ENCODE results near the gene LAMB4. TPM values are rescaled to one million over a fixed set of nuclear protein-coding genes. Genes with fewer than 3 reads are reported as not detected.

The LAMB4 gene
- polyA plus RNA-seq, 3 donors: 2.0 to 7.3 (median 2.2) TPM

DNA sequence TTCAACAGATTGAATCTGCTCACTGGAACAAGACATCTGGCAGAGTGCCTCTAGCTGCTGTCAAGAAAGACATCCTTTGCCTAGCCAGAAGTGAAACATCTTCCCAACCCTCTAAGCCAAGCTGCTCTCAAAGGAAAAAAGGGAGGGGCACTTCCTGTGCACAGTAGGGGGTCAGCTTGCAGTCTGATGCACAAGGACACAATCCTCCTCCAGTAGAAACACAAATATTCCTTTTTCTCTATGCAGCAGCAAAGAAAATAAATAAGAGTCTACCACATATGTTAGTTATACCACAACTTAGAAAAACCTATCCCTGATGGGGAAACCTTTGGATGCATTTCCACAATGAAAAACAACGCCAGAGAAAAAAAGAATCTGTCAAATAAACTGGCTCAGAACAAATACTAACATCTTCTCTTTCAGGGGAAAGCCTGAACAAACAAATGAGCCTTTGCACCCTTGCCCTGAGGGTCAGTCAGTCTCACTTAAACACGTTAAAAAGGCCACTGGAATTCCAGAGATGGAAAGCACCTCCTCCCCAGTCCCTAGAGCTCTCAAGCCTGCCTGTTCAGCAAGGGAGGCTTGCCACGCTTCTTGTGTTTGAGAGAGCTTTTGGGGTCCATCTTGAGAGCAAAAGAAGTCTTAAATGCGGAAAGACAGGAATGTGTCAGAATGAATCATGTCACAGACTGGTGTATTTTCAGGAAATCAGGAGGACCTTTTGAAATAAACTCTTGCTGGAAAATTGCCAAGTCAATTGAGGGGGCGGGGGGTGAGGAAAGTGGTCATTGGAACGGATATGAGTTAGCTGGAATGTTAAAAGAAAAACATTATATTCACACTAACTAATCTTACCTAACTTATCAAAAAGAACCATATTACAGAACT lies 134.7 kb downstream of the LAMB4 start:
- peak; percentile 65 for DNase-seq

DNA sequence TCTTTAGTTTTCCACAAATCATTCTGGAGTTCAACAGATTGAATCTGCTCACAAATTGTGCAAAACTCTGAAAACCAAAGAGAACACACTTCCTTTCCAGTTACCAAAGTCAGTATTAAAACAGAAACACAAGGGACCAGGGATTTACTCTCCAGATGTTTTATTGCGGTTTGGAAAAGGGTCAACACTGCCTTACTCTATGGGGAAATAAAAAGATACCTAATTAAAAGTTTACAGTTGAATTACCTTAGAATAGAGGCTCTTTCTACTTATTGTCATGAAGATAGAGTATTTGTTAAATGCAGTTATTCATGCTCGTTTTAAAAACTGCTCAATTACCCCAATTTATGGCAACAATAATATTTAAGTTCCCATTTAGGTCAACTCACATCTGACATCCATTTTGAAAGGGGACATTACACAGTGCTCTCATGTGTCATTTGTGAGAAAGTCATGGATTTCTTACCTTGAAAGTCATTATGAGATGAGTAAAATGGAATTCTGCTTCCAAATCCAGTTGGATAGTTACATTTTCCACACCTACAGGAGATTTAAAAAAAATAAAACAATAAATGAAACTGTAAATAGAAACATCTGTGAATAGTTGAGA lies 135.6 kb downstream of the LAMB4 start:
- no peak for DNase-seq

DNA sequence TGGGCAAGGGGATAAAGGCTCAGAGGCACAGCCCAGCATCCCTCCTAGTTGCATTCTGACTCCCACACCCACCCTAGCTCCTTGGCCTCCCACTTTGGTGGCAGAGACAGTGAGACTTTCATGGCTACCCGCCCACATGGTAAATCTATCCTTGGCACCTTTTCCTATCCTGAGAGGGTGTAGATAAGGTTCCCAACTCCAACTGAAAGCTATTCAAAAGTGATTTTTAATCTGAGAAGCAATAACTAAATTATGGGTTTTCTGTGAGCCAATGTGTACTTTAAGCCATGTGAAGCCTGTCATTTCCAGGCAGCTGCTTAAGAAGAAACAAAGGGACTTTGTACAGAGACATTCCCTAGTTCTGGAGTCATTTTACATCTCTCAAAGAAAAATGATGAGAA lies 136.3 kb downstream of the LAMB4 start:
- no peak for DNase-seq

DNA sequence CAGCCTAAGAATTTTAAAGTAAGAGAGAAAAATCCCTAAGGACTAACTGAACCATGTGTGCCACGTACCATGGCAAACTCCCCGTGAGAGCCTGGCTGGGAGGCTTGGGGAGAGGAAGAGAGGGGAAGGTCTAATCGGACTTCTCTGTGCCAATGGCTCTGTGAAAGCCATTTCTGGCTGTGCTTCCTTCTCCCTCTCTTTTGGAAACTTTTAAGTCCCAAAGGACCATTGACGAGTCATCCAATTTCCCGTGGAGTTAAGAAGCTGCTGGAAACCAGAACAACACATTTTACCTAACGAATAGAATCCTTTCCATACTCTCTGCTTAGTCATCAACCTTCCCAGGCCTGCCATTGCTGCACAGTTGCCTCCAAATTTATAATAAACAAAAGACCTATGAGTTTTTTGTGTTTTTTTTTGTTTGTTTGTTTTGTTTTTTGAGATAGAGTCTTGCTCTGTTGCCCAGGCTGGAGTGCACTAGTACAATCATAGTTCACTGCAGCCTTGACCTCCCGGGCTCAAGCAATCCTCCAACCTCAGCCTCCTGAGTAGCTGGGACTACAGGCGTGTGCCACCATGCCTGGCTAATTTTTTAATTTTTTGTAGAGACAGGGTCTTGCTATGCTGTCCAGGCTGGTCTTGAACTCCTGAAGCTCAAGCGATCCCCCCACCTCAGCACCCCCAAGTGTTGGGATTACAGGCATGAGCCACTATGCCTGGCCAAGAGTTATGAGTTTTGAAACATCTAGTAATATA lies 140.4 kb downstream of the LAMB4 start:
- no peak for DNase-seq

DNA sequence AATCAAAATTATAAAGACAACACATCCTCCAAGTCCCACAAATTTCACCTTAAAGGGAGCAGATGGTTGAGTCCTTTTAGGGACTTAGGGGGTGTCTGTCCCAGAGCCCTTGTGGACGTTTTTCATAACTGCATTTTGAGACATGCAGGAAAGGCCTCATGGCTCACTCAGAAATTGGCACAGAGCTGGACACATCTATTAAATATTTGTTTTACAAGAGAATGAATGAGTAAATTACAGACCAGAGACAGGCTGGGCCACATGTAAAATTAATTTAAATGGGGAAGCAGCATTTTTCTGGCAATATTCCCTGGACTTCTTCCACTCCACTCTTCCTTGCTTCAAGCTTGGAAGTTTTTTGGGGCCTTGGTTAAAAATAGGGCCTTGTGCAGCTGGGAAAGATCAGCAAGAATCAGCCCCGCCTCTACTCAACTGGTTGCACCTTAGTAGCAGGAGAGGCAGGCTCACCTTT lies 147.2 kb downstream of the LAMB4 start:
- DNase-seq: peak; percentile 78

DNA sequence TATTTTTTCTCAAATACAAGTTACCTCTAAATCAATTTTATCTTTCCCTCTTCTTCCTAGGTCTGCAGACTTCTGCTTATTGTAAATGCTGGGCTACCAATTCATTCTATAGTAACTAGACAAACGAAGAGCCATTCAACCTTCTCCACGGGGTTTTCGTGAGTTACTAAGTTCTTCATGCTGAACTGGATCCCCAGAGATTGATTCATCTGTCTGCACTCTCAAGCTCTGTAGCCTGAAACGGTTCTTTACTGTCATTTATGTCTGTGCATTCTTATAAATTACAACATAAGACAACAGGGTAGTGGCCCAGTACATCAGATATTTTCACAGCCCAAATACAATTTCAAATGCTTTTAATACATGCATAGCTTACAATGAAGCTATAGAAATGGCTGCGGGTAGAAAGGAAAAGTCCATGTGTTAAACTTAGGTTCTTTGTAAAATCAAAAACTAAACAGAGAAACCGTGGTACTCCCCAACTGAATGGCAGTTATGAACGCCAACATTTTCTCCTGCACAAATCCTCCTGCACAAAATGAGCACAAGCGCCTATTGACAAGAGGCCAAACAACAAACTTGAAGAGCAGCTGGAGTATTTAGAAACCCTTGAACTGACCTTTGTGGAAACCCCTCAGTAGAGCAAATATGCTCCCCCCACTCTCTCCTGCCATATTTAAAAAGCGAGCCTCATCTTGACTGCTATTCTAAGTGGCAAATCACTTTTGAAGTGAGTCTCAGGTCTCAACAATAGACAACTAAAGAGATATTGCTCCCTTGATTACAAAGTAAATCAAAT lies 147.9 kb downstream of the LAMB4 start:
- no peak for DNase-seq

DNA sequence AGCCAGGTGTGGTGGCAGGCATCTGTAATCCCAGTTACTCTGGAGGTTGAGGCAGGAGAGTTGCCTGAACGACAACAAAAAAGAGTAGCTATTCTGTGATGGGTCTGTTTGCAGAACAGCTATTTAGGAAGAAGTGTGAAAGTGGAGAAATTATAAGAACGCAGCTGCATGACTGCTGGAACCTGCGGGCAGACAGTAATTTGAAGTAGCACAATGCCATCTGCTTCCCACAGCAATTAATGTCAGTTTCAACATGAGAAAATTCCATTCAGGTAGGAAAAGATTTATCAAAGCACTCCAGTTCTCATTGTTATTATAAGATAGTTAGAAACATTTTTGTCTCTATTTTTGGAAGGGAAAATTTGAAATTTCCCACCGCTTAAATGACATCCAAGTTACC lies 148.7 kb downstream of the LAMB4 start:
- DNase-seq: no peak

DNA sequence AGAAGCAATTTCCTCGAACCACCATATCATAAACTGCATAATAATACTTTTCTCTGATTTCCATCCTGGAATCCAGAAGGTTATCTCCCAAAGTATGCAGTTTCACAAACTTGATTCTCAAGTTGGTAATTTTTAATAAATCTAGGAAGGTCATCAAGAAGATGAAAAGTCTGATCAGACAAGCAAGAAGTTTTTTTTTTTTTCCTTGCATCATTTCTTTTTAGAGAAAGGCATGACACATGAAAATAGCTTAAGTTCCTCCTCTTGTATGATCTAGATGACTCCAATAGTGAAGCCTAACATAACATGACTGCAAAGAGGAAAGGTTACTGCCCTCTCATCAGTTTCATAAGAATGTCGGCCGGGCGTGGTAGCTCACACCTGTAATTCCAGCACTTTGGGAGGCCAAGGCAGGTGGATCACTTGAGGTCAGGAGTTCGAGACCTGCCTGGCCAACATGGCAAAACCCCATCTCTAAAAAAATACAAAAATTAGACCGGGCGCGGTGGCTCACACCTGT lies 149.4 kb downstream of the LAMB4 start:
- no peak for DNase-seq

DNA sequence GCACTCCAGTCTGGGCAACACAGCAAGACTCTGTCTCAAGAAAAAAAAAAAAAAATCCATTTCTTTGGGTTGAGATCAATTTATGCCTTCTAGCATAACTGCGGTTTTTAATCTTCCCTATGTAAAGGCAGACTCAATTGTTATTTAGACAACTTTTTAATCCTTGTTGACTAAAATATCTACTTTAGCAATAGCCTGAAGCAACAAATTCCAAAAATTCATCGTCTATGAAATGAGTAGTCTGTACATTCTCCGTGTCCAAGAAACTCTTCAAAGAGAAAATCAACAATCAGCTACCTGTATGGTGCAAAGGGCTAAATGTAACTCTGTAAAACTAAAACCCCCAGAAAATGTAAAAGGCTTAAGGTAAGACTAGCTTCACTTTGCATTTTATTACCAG lies 150.0 kb downstream of the LAMB4 start:
- no peak for DNase-seq

DNA sequence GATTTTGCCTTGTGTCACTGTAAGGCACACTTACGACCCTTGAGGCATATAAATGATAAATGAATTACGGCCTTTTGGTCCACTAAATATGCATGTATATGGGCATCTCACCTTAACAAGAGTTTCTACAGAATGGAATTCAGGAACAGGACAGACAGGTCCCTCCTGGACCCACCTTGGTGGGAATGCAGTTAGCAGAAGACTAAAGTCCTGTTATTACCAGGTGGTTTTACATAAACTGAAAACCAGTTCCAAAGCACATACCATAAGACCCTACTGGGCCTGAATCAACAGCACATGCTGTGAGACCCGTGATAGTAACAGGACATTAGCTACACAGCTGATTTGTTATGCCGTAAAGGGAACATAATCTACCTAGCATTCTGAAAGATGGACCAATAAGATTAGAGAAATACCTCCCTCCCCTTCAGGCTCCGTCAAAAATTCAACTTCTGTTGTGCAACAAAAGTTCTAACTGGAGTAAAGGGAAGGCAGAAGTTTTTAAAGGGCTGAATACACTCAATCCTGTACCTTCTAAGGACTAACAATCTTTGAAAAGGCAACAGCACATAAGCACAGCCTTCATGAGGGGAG lies 151.2 kb downstream of the LAMB4 start:
- DNase-seq: no peak

DNA sequence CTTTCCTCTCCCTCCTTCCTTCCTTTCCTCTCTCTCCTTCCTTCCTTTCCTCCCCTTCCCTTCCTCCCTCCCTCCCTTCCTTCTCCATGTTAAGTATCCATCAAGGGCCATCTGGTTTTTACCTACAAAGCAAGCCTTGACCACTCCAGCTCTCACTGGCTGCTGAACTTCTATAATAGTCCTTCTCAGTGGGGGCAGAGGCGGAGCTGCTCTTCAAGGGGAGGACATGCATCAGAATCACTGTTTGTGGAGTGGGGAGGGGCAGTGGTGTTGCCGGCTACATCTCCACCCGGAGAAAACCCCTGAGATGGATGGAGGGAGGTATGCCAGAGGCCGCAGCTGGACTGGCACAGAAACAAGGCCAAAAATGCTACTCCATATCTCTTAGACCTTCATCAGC lies 153.1 kb downstream of the LAMB4 start:
- DNase-seq: no peak

DNA sequence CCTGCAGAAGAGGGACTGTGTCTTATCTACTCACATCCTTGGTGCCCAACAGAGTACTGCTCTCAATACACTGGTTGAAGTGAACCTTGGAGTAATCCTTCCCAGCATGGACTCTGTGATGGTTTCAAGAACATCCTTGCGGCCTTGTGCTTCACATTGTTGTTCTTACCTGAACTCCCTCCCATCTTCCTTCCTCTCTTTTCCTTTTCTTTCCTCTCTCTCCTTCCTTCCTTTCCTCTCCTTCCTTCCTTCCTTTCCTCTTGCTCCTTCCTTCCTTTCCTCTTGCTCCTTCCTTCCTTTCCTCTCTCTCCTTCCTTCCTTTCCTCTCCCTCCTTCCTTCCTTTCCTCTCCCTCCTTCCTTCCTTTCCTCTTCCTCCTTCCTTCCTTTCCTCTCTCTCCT lies 153.5 kb downstream of the LAMB4 start:
- DNase-seq: no peak

DNA sequence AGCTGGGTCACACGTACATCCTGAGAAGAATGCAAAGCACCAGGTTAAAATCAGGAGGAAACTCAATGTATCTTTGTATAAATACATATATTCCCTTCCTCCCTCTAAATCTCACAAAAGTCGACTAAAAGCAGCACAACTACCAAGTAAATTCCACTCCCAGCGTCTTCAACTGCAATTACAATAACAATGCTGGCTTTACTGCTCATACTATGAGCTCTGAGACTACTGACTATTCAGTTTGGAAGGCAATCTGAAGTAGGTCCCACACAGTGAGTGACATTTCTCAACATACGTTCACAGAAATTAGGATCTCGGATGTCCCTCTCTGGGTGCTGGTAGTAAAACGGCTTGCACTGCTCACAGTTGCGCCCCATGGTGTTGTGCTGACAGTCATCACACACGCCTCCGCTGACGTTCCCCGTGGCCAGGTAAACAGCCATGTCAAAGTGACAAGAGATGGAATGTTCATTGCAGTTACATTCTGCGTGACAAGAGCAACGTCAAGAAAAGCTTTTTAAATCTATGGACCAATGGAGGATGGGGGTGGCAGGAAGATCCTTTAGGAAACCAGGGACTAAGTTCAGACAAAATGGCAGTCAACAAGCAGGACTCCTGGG lies 154.7 kb downstream of the LAMB4 start:
- no peak for DNase-seq

DNA sequence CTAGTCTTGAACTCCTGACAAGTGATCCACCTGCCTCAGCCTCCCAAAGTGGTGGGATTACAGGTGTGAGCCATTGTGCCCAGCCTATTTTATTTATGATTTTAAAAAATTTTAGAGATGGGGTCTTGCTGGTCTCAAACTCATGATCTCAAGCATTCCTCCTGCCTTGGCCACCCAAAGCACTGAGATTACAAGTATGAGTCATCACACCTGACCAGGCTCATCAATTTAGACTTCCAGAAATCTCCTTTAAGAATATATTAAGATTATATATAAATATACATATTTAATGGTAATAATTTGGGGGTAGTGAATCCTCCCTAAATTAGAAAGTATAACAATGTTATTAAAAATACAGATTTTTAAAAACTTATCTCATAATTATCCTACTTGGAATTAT lies 156.3 kb downstream of the LAMB4 start:
- no peak for DNase-seq

Other genes with a start within 250 kb of the LAMB4 start
- 100 to 1,000 TPM; 108 to 112 (median 109) TPM for gene DLD, start 239.2 kb downstream of the LAMB4 start, polyA plus RNA-seq (ENCODE audit: insufficient read length in 3 of 3)
- 100 to 1,000 TPM; 618 to 855 (median 711) TPM for gene LAMB1, start 127.2 kb downstream of the LAMB4 start, polyA plus RNA-seq (ENCODE audit: insufficient read length in 3 of 3)

Data from renal pelvis (tissue), 4 donors.